Measurements from ENCODE around the gene RNU4-1. TPM values are rescaled to one million over a fixed set of nuclear protein-coding genes. Genes with fewer than 3 reads are reported as not detected.

RNU4-1 gene
- total RNA-seq, 1 experiment from 2014 or later, result 2,323 TPM

DNA sequence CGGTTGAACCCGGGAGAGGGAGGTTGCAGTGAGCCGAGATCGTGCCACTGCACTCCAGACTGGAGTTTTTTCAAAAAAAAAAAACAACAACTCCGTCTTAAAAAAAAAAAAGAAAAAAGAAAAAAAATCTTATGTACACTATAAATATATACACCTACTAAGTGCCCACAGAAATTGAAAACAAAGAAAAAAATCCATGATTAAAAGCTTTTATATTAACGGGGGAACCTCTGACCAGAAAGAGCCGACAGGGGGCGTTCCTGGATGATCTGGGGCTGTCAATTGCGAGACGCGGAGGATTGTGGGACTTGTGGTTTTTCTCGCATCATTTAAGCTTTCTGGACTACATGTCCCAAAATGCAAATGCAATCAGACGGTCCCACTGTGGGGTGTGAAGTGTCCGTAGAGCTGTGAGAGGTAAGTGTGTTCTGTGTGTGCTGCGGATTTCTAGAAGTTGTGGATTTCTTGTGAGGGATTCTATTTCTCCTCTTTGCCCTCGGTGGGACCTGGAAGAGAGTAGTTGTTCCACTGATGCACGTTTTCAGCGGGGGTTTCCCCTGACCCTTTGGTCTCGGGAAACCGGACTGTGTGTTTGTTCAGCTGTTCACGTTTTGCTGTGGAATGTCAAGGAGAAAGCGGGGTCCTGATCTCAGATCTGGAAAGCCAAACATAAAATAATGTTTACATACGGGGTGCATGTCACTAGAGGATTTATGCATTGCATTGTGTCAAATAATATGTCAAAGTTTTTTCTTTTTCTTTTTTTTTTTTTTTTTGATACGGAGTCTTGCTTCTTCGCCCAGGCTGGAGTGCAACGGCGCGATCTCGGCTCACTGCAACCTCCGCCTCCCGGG, 9.2 kb upstream of the RNU4-1 start, which contains the start of gene SIRT4 (continued):
- TF ChIP-seq TCF7L2 (IDR thresholded peaks at IDR 0.05; ENCODE audit: borderline replicate concordance, extremely low read depth, insufficient read depth, insufficient read length) (peak; percentile 36), EZH2 (IDR thresholded peaks at IDR 0.05) (no peak), SRF (IDR thresholded peaks at IDR 0.05; ENCODE audit: low read depth) (no peak)
- TF ChIP-seq, protein P1, sequence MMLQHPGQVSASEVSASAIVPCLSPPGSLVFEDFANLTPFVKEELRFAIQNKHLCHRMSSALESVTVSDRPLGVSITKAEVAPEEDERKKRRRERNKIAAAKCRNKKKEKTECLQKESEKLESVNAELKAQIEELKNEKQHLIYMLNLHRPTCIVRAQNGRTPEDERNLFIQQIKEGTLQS (IDR thresholded peaks at IDR 0.05), result no peak

DNA sequence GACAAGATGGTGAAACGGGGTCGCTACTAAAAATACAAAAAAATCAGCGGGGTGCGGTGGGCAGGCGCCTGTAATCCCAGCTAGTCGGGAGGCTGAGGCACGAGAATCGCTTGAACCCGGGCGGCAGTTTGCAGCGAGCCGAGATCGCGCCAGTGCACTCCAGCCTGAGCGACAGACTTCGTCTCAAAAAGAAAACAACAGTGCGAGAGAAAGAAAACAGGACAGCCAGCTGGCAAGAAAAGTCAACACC, 701 bp downstream of the RNU4-1 start:
- ATAC-seq (peak; percentile 12), DNase-seq (ENCODE audit: low read depth, low spot score) (no peak)
- Histone ChIP-seq H3K4me3 (replicated peaks in 1 of 2; ENCODE audit: low read depth in 1 of 2, low read length in 2 of 2) (peak overlapping the region; percentile 47 to 56), H3K4me2 (ENCODE audit: low read length) (peak overlapping the region; percentile 83), H3K9ac (ENCODE audit: low read length) (peak overlapping the region; percentile 78), H3K4me1 (ENCODE audit: control insufficient read depth in 1 of 2, insufficient read depth in 2 of 2, low read length in 2 of 2) (peaks cover 10 to 36% of the 10 kb centered on the region in 2 experiments), H4K20me1 (ENCODE audit: insufficient read depth) (no peaks in the 10 kb centered on the region), H3K9me2 (ENCODE audit: insufficient read depth) (no peaks in the 10 kb centered on the region), H3K27me3 (ENCODE audit: insufficient read depth, low read length) (no peaks in the 10 kb centered on the region), H3K9me3 (ENCODE audit: control insufficient read depth in 1 of 2, insufficient read depth in 1 of 2, low read depth in 1 of 2, low read length in 2 of 2) (no peaks in the 10 kb centered on the region), H3K36me3 (ENCODE audit: control insufficient read depth in 1 of 2, insufficient read depth in 2 of 2, low read length in 2 of 2) (no peaks in the 10 kb centered on the region), H3K79me2 (ENCODE audit: insufficient read depth, low read length) (no peaks in the 10 kb centered on the region), H3K27ac (ENCODE audit: low read depth, low read length) (peak overlapping the region; percentile 84), H2AFZ (ENCODE audit: low read depth, low read length, poor library complexity, severe bottlenecking) (no peak overlapping the region)
- BruUV-seq (replicated peaks), result TSS peak; percentile 91
- ChIA-PET RAD21 (ENCODE audit: low non-redundant PET in 1 of 2, low total read pairs in 2 of 2, uncharacterized antibody in 2 of 2, unreplicated experiment in 2 of 2) (no interaction called here), CTCF (interaction anchor here (1.2 to 3.2 kb wide), 4 partner anchors 10 to 92 kb away, joined by 3 to 32 read pairs (median 15); partner anchors contain the start of genes RPLP0 and SIRT4), POLR2A (interaction anchor here (0.6 to 8.0 kb wide), 23 partner anchors 10 to 318 kb away, joined by 3 to 394 read pairs (median 10); partner anchors contain the start of genes COX6A1, DYNLL1, PLA2G1B and PXN)
- TF ChIP-seq, protein P2, sequence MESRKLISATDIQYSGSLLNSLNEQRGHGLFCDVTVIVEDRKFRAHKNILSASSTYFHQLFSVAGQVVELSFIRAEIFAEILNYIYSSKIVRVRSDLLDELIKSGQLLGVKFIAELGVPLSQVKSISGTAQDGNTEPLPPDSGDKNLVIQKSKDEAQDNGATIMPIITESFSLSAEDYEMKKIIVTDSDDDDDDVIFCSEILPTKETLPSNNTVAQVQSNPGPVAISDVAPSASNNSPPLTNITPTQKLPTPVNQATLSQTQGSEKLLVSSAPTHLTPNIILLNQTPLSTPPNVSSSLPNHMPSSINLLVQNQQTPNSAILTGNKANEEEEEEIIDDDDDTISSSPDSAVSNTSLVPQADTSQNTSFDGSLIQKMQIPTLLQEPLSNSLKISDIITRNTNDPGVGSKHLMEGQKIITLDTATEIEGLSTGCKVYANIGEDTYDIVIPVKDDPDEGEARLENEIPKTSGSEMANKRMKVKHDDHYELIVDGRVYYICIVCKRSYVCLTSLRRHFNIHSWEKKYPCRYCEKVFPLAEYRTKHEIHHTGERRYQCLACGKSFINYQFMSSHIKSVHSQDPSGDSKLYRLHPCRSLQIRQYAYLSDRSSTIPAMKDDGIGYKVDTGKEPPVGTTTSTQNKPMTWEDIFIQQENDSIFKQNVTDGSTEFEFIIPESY (IDR thresholded peaks at IDR 0.05; ENCODE audit: extremely low read depth, insufficient replicate concordance, low read length), result no peak
- no peak for TF ChIP-seq TCF7L2 (IDR thresholded peaks at IDR 0.05; ENCODE audit: borderline replicate concordance, extremely low read depth, insufficient read depth, insufficient read length)
- no peak for TF ChIP-seq CBX3 (IDR thresholded peaks at IDR 0.05; ENCODE audit: low read depth)
- TF ChIP-seq, protein P1 (IDR thresholded peaks at IDR 0.05), result no peak
- TF ChIP-seq POLR2AphosphoS5 (IDR thresholded peaks at IDR 0.05; ENCODE audit: low read depth, low read length), result no peak
- TF ChIP-seq SP1 (IDR thresholded peaks at IDR 0.05; ENCODE audit: low read depth), result no peak
- no peak for TF ChIP-seq FOSL1 (IDR thresholded peaks at IDR 0.05; ENCODE audit: low read depth)
- TF ChIP-seq SRF (IDR thresholded peaks at IDR 0.05; ENCODE audit: low read depth), result no peak
- no peak for TF ChIP-seq ZFX (IDR thresholded peaks at IDR 0.05)
- TF ChIP-seq EGR1 (IDR thresholded peaks at IDR 0.05; ENCODE audit: low read depth), result no peak
- no peak for TF ChIP-seq SIN3A (IDR thresholded peaks at IDR 0.05; ENCODE audit: low read depth)
- TF ChIP-seq YY1 (IDR thresholded peaks at IDR 0.05; ENCODE audit: extremely low read depth, insufficient replicate concordance, low read depth, low read length), result no peak
- no peak for TF ChIP-seq ZNF274 (IDR thresholded peaks at IDR 0.05; ENCODE audit: low read depth, low read length)
- no peak for TF ChIP-seq CEBPB (IDR thresholded peaks at IDR 0.05; ENCODE audit: low read depth)
- intact Hi-C loops (cut with micrococcal nuclease), result no loop called here
